Effector memory CD4-positive, alpha-beta T cell (primary cell): ENCODE results near the gene BRF1.
"Not testable (repeated sequence)": the region's sequence is repeated elsewhere in the genome, so short reads cannot be mapped to it uniquely, and the experiment has no call there.

ENCODE experiments used
- DNase-seq, 3 donors: peaks; one replicate each; pipeline ENCODE4 v3.0.0-alpha.2; 2020
- H3K27ac ChIP-seq: 2 replicates; pipeline ENCODE4 v1.7.0; 2013; ENCODE audit warnings: mild to moderate bottlenecking, low read length, moderate library complexity; ENCODE audit not compliant: insufficient read depth, poor library complexity, severe bottlenecking
- H3K27me3 ChIP-seq: replicated peaks from 2 replicates; pipeline ENCODE4 v1.7.0; 2013; ENCODE audit warnings: mild to moderate bottlenecking, low read length; ENCODE audit not compliant: insufficient read depth, control insufficient read depth, poor library complexity, severe bottlenecking
- H3K36me3 ChIP-seq: 2 replicates; pipeline ENCODE4 v1.7.0; 2013; ENCODE audit warnings: mild to moderate bottlenecking, low read length, moderate library complexity; ENCODE audit not compliant: control insufficient read depth, insufficient read depth
- H3K4me1 ChIP-seq: 2 replicates; pipeline ENCODE4 v1.7.0; 2013; ENCODE audit warnings: low read length, mild to moderate bottlenecking; ENCODE audit not compliant: control insufficient read depth, insufficient read depth, poor library complexity, severe bottlenecking
- H3K4me3 ChIP-seq: 2 replicates; pipeline ENCODE4 v1.7.0; 2013; ENCODE audit warnings: low read length, low read depth, mild to moderate bottlenecking; ENCODE audit not compliant: insufficient read depth, poor library complexity, severe bottlenecking
- H3K9me3 ChIP-seq: 2 replicates; pipeline ENCODE4 v1.7.0; 2013; ENCODE audit warnings: mild to moderate bottlenecking, low read length, moderate library complexity; ENCODE audit not compliant: control insufficient read depth

The BRF1 gene

GRCh38 chr14:105304565-105304964 is 3.8 kb upstream of the BRF1 start:
- Histone ChIP-seq H3K9me3 (no peaks in the 10 kb centered on the region), H3K4me1 (peaks cover 10% of the 10 kb centered on the region), H3K36me3 (no peaks in the 10 kb centered on the region), H3K27me3 (no peaks in the 10 kb centered on the region), H3K27ac (no peak overlapping the region), H3K4me3 (no peak overlapping the region)
- no peak for DNase-seq

DNA sequence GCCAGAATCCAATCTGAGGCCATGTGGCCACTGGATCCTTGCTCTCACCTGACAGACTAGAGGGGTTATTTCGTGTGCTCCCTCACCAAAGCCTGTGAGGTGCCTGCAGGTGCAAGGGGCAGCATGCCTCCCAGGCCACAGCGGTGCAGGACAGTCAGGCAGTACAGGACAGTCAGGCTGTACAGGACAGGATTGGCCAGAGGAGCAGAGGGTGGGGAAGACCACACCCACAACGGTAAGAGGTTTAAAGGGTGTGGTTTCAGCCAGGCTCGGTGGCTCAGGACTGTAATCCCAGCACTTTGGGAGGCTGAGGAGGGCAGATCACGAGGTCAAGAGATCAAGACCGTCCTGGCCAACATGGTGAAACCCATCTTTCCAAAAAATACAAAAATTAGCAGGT is 3.1 kb upstream of the BRF1 start:
- no peaks in the 10 kb centered on the region for H3K36me3 ChIP-seq
- H3K27me3 ChIP-seq = no peaks in the 10 kb centered on the region
- no peaks in the 10 kb centered on the region for H3K9me3 ChIP-seq
- no peak overlapping the region for H3K27ac ChIP-seq
- DNase-seq = no peak
- peaks cover 14% of the 10 kb centered on the region for H3K4me1 ChIP-seq
- no peak overlapping the region for H3K4me3 ChIP-seq

- not testable (repeated sequence) for H3K9me3 ChIP-seq, DNase-seq, H3K27me3 ChIP-seq, H3K4me3 ChIP-seq, H3K36me3 ChIP-seq
- Histone ChIP-seq H3K27ac (peak overlapping the region; percentile 85), H3K4me1 (peaks cover 14% of the 10 kb centered on the region)
Measured at GRCh38 chr14:105301915-105302249, 1.1 kb upstream of the BRF1 start.

- Histone ChIP-seq H3K27ac (peak overlapping the region; percentile 85), H3K36me3 (no peaks in the 10 kb centered on the region), H3K4me1 (peaks cover 14% of the 10 kb centered on the region), H3K9me3 (no peaks in the 10 kb centered on the region), H3K27me3 (no peaks in the 10 kb centered on the region), H3K4me3 (peak overlapping the region; percentile 64)
- peak; percentile 95 to 98 (median 97) for DNase-seq
Measured at GRCh38 chr14:105301103-105301914, 508 bp upstream of the BRF1 start.

DNA sequence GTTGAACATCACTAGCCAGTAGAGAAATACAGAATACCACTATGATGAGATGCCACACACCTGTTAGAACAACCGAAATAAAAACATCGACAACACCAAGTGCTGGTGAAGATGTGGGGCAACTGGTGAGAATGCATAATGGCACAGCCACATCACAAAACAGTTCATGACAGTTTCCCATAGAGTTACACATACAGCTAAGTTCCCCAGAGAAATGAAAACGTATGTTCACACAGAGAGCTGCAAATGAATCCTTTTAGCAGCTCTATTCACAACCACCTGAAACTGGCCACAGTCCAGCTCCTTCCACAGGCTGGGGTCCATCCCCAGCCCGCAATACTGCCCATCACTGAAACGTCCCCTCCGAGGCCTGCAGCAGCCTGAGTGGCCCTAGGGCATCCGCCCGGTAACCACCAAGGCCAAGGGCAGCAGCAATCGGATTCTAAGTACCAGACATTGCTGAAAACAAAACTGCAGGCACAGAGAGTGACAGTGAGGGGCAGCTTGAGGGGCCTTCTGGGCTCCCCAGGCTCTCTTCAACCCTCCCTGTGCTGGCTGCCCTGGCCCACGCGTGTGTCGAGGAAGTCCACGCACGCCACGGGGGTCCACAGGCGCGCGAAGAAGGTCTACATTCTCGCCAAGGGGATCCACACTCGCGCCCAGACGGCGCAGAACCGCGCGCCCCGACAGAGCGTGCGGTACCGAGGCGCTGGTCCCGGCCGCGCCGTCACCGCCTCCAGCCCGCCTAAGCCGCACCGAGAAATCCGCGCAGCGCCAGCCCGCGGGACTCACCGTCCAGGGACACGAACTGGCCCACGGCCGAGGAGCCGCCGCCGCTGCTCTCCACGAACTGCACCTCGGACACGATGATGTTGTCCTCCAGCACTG is 903 bp downstream of the BRF1 start:
- Histone ChIP-seq H3K4me3 (peak overlapping the region; percentile 64), H3K4me1 (peaks cover 14% of the 10 kb centered on the region), H3K36me3 (no peaks in the 10 kb centered on the region), H3K9me3 (no peaks in the 10 kb centered on the region), H3K27me3 (no peaks in the 10 kb centered on the region), H3K27ac (peak overlapping the region; percentile 85)
- DNase-seq = peak in 1 of 3 donors; percentile 17

DNA sequence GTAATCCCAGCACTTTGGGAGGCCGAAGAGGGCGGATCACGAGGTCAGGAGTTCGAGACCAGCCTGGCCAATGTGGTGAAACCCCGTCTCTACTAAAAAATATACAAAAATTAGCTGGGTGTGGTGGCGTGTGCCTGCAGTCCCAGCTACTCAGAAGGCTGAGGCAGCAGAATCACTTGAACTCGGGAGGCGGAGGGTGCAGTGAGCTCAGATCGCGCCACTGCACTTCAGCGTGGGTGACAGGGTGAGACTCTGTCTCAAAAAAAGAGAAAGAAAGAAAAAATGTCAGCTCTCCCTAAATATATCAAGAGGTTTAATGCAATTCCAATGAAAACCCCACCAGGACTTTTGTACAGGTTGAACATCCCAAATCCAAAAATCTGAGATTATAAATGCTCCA is 3.5 kb downstream of the BRF1 start:
- H3K4me3 ChIP-seq, H3K36me3 ChIP-seq, H3K27ac ChIP-seq, H3K27me3 ChIP-seq, H3K9me3 ChIP-seq, DNase-seq: not testable (repeated sequence)
- H3K4me1 ChIP-seq = peaks cover 32% of the 10 kb centered on the region

- no peaks in the 10 kb centered on the region for H3K36me3 ChIP-seq
- H3K27me3 ChIP-seq = no peaks in the 10 kb centered on the region
- H3K9me3 ChIP-seq = no peaks in the 10 kb centered on the region
- no peak overlapping the region for H3K4me3 ChIP-seq
- H3K4me1 ChIP-seq = peaks cover 21% of the 10 kb centered on the region
- DNase-seq = peak; percentile 25 to 65 (median 31)
- peak overlapping the region; percentile 48 for H3K27ac ChIP-seq
Measured at GRCh38 chr14:105294142-105294597, 6.6 kb downstream of the BRF1 start.

- Histone ChIP-seq H3K4me1 (peaks cover 21% of the 10 kb centered on the region), H3K27ac (peak overlapping the region; percentile 48)
Measured at GRCh38 chr14:105292826-105293711, 7.7 kb downstream of the BRF1 start.

GRCh38 chr14:105290621-105291346 is 10.0 kb downstream of the BRF1 start:
- H3K4me3 ChIP-seq = no peak overlapping the region
- H3K27me3 ChIP-seq = no peaks in the 10 kb centered on the region
- no peak for DNase-seq
- H3K36me3 ChIP-seq = no peaks in the 10 kb centered on the region
- peaks cover 21% of the 10 kb centered on the region for H3K4me1 ChIP-seq
- no peaks in the 10 kb centered on the region for H3K9me3 ChIP-seq
- H3K27ac ChIP-seq = no peak overlapping the region

More at GRCh38 chr14:105292826-105293711, 7.7 kb downstream of the BRF1 start:
- DNase-seq = no peak
- H3K36me3 ChIP-seq = no peaks in the 10 kb centered on the region
- H3K27me3 ChIP-seq = no peaks in the 10 kb centered on the region
- no peaks in the 10 kb centered on the region for H3K9me3 ChIP-seq
- H3K4me3 ChIP-seq = peak overlapping the region; percentile 39
